H9 (cell line): ENCODE results near the gene NHLRC4. TPM values are rescaled to one million over a fixed set of nuclear protein-coding genes. Genes with fewer than 3 reads are reported as not detected.
A peak's percentile ranks its signal among the peaks of the same experiment; 100 is the strongest.

Experiments
- DNase-seq: peaks from one replicate; pipeline ENCODE4 v3.0.0-alpha.2; 2017
- H2AFZ ChIP-seq: one replicate; pipeline ENCODE4 v1.6.1; 2013; ENCODE audit warnings: mild to moderate bottlenecking, low read length, control low read depth, moderate library complexity
- H2AK5ac ChIP-seq: 2 replicates; pipeline ENCODE4 v1.6.1; 2013; ENCODE audit warnings: low read length, control low read depth, mixed read lengths; ENCODE audit not compliant: insufficient read length
- H2BK120ac ChIP-seq: one replicate; pipeline ENCODE4 v1.6.1; 2013; ENCODE audit warnings: low read depth, mild to moderate bottlenecking, low read length, control low read depth, inconsistent platforms; ENCODE audit not compliant: poor library complexity, severe bottlenecking
- H2BK12ac ChIP-seq: 2 replicates; pipeline ENCODE4 v1.6.1; 2013; ENCODE audit warnings: low read length, control low read depth, mixed read lengths, low read depth; ENCODE audit not compliant: insufficient read length
- H2BK15ac ChIP-seq: 2 replicates; pipeline ENCODE4 v1.6.1; 2013; ENCODE audit warnings: low read depth, low read length, control low read depth
- H2BK20ac ChIP-seq: one replicate; pipeline ENCODE4 v1.6.1; 2013; ENCODE audit warnings: low read depth, mild to moderate bottlenecking, low read length, control low read depth, inconsistent platforms; ENCODE audit not compliant: poor library complexity, severe bottlenecking
- H2BK5ac ChIP-seq: 2 replicates; pipeline ENCODE4 v1.6.1; 2013; ENCODE audit warnings: low read length, control low read depth, mixed read lengths; ENCODE audit not compliant: insufficient read length
- H3K14ac ChIP-seq: 2 replicates; pipeline ENCODE4 v1.6.1; 2013; ENCODE audit warnings: low read length, control low read depth; ENCODE audit not compliant: insufficient read depth
- H3K18ac ChIP-seq: 2 replicates; pipeline ENCODE4 v1.6.1; 2013; ENCODE audit warnings: low read depth, mild to moderate bottlenecking, mixed read lengths, low read length, control low read depth; ENCODE audit not compliant: insufficient read length
- H3K23ac ChIP-seq: 2 replicates; pipeline ENCODE4 v1.6.1; 2013; ENCODE audit warnings: low read length, control low read depth, mixed read lengths, low read depth; ENCODE audit not compliant: insufficient read length
- H3K23me2 ChIP-seq: 2 replicates; pipeline ENCODE4 v1.6.1; 2013; ENCODE audit warnings: low read depth, mild to moderate bottlenecking, mixed read lengths, low read length, control low read depth; ENCODE audit not compliant: insufficient read length, poor library complexity, severe bottlenecking
- H3K27ac ChIP-seq: 2 replicates; pipeline ENCODE4 v1.5.1; 2013; ENCODE audit warnings: low read length, control low read depth, mixed read lengths, low read depth; ENCODE audit not compliant: insufficient read length
- H3K27me3 ChIP-seq: 2 replicates; pipeline ENCODE4 v1.6.1; 2013; ENCODE audit warnings: low read length, control low read depth, inconsistent platforms; ENCODE audit not compliant: insufficient read depth
- H3K4ac ChIP-seq: 2 replicates; pipeline ENCODE4 v1.6.1; 2013; ENCODE audit warnings: low read depth, mild to moderate bottlenecking, control low read depth, inconsistent platforms, low read length, moderate library complexity
- H3K4me1 ChIP-seq: 2 replicates; pipeline ENCODE4 v1.6.1; 2013; ENCODE audit warnings: low read length, control low read depth, inconsistent platforms; ENCODE audit not compliant: insufficient read depth
- H3K4me2 ChIP-seq: 2 replicates; pipeline ENCODE4 v1.6.1; 2013; ENCODE audit warnings: low read length, control low read depth, mixed read lengths; ENCODE audit not compliant: insufficient read length, insufficient read depth
- H3K56ac ChIP-seq: 2 replicates; pipeline ENCODE4 v1.6.1; 2013; ENCODE audit warnings: low read depth, mild to moderate bottlenecking, mixed read lengths, low read length, control low read depth; ENCODE audit not compliant: insufficient read length
- H3K79me1 ChIP-seq: 2 replicates; pipeline ENCODE4 v1.6.1; 2013; ENCODE audit warnings: low read depth, mild to moderate bottlenecking, moderate library complexity, low read length, control low read depth, inconsistent platforms; ENCODE audit not compliant: insufficient read depth, poor library complexity, severe bottlenecking
- H3K79me2 ChIP-seq: 2 replicates; pipeline ENCODE4 v1.6.1; 2013; ENCODE audit warnings: low read length, control low read depth, inconsistent platforms; ENCODE audit not compliant: insufficient read depth
- H3K9ac ChIP-seq: 2 replicates; pipeline ENCODE4 v1.6.1; 2013; ENCODE audit warnings: low read length, control low read depth, mixed read lengths; ENCODE audit not compliant: insufficient read length; ENCODE audit errors: extremely low read depth
- H3K9me3 ChIP-seq: one replicate; pipeline ENCODE4 v1.6.1; 2013; ENCODE audit warnings: low read depth, low read length, inconsistent platforms; ENCODE audit not compliant: control insufficient read depth
- H3T11ph ChIP-seq: one replicate; pipeline ENCODE4 v1.6.1; 2013; ENCODE audit warnings: mild to moderate bottlenecking, low read length, control low read depth, inconsistent platforms
- H4K20me1 ChIP-seq: one replicate; pipeline ENCODE4 v1.6.1; 2013; ENCODE audit not compliant: control insufficient read depth, insufficient read length, insufficient read depth
- H4K5ac ChIP-seq: 2 replicates; pipeline ENCODE4 v1.6.1; 2013; ENCODE audit warnings: low read depth, mild to moderate bottlenecking, mixed read lengths, low read length, control low read depth; ENCODE audit not compliant: insufficient read length
- H4K8ac ChIP-seq: replicated peaks from 2 replicates; pipeline ENCODE4 v1.6.1; 2013; ENCODE audit warnings: low read length, control low read depth, mixed read lengths, low read depth; ENCODE audit not compliant: insufficient read length
- H4K91ac ChIP-seq: 2 replicates; pipeline ENCODE4 v1.6.1; 2013; ENCODE audit warnings: low read depth, mild to moderate bottlenecking, moderate library complexity, mixed read lengths, low read length, control low read depth; ENCODE audit not compliant: insufficient read length
- H3K27ac Mint-ChIP-seq, 3 experiments: 2 replicates in 2 of 3; 3 replicates in 1 of 3; pipeline ENCODE4 v1.8.0; 2020 to 2021; ENCODE audit warnings: mixed read lengths in 3 of 3, mild to moderate bottlenecking in 1 of 3, moderate library complexity in 1 of 3
- H3K27me3 Mint-ChIP-seq: 2 replicates; pipeline ENCODE4 v1.8.0; 2021; ENCODE audit warnings: low read depth, mild to moderate bottlenecking, moderate library complexity, mixed read lengths
- H3K36me3 Mint-ChIP-seq, 3 experiments: 2 replicates in 2 of 3; 3 replicates in 1 of 3; pipeline ENCODE4 v1.8.0; 2020 to 2021; ENCODE audit warnings: low read depth in 3 of 3, mixed read lengths in 3 of 3; ENCODE audit not compliant: insufficient read depth in 1 of 3
- H3K4me1 Mint-ChIP-seq, 2 experiments: 2 replicates each; pipeline ENCODE4 v1.8.0; 2020; ENCODE audit warnings: mixed read lengths in 2 of 2
- H3K4me3 Mint-ChIP-seq, 2 experiments: 2 replicates in 1 of 2; 3 replicates in 1 of 2; pipeline ENCODE4 v1.8.0; 2020 to 2021; ENCODE audit warnings: mild to moderate bottlenecking in 2 of 2, mixed read lengths in 2 of 2, moderate library complexity in 1 of 2
- H3K9me3 Mint-ChIP-seq, 2 experiments: 2 replicates in 1 of 2; 3 replicates in 1 of 2; pipeline ENCODE4 v1.8.0; 2020; ENCODE audit warnings: mild to moderate bottlenecking in 2 of 2, mixed read lengths in 2 of 2, moderate library complexity in 1 of 2
- WGBS: extraction: QIAGEN DNeasy Blood & Tissue Kit; methylation state at CpG from one replicate; pipeline ENCODE4 v1.1.7; 2013; ENCODE audit warnings: missing lambda C conversion rate, low lambda C conversion rate, mixed read lengths; ENCODE audit not compliant: insufficient read length; ENCODE audit errors: extremely low coverage; 5-methylcytosine and 5-hydroxymethylcytosine counted together
- total RNA-seq: library from RNA; stranded (reverse); gene quantifications from 2 replicates; pipeline ENCODE4 v1.2.1, GENCODE V29; 2021
- TF ChIP-seq, protein P1 (sequence below): fragments of 200-600 bp; sonication (generic); conservative IDR thresholded peaks from 3 replicates; pipeline ENCODE4 v1.8.0; 2021; ENCODE audit warnings: antibody characterized with exemption, mild to moderate bottlenecking

The NHLRC4 gene
- total RNA-seq, 1 experiment from 2014 or later, result 0.42 TPM

DNA sequence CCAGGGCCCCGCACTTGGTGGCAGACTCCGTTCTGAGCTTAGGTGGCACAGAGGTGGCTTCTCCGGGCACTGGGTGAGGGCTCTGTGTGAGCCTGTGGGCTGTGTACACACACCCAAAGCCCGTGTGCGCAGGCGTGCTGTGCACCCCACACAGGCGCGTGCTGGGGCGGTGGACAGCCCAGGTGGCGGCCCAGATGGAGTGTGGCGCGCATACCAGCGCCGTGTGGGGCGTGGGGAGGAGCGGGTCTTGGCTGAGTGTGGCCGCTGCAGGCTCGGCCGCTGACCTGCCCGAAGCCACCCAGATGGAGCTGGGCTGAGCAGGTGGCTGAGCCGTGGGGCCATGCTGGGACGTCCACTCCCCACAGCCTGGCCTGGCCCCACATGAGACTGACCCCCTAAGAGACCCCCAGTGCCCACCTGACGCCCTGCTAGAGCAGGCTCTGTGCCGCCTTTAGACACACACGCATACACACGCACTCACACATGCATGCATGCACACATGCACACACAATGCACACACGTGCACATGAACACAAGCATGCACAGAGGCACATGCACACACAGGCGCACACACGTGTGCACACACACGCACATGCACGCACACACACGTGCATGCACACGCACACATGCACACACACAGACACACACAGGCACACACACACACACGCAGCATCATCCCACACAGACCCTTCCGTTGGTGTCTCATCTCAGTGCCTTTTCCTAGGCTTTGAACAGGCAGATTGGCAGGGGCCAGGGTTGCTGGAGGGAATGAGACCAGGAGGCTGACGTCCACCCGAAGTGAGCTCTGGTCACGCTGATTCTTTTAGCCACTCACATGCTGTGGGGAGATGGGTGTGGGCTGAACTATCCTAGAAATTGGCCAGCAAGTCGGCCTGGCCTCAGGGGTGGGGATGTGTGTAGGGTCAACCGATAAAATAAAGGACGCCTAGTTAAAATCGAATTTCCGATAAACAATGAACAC is 4.6 kb upstream of the NHLRC4 start:
- Histone ChIP-seq H2BK12ac (no peak overlapping the region), H3K23ac (no peak overlapping the region), H3K23me2 (no peaks in the 10 kb centered on the region), H3K4me2 (no peak overlapping the region), H3K9ac (no peak overlapping the region), H2BK20ac (no peak overlapping the region), H2AFZ (no peak overlapping the region), H3K79me1 (no peaks in the 10 kb centered on the region), H3K56ac (no peak overlapping the region), H2BK15ac (no peak overlapping the region), H2BK120ac (no peak overlapping the region), H3K9me3 (no peaks in the 10 kb centered on the region), H3K79me2 (no peaks in the 10 kb centered on the region), H2AK5ac (no peak overlapping the region), H4K91ac (no peak overlapping the region), H3K18ac (no peak overlapping the region), H3K27me3 (peaks cover 2% of the 10 kb centered on the region; the same call in 1 of the 2 replicates), H3K4ac (no peak overlapping the region), H4K8ac (no peak overlapping the region), H3K14ac (no peak overlapping the region; the same call in 1 of the 2 replicates), H4K20me1 (peaks cover 3% of the 10 kb centered on the region), H4K5ac (no peak overlapping the region), H3K27ac (no peak overlapping the region), H2BK5ac (no peak overlapping the region), H3T11ph (no peak overlapping the region), H3K4me1 (no peaks in the 10 kb centered on the region)
- Mint-ChIP-seq H3K27ac (peak overlapping the region in 1 of 3 experiments; percentile 7; a peak in 1 of 7 replicates), H3K36me3 (no peaks in the 10 kb centered on the region; a peak in 1 of 7 replicates), H3K4me3 (no peak overlapping the region; a peak in 1 of 5 replicates), H3K27me3 (peaks cover 42% of the 10 kb centered on the region), H3K9me3 (no peaks in the 10 kb centered on the region; a peak in 1 of 5 replicates), H3K4me1 (peaks cover 4 to 15% of the 10 kb centered on the region in 2 experiments)
- TF ChIP-seq, protein P1, sequence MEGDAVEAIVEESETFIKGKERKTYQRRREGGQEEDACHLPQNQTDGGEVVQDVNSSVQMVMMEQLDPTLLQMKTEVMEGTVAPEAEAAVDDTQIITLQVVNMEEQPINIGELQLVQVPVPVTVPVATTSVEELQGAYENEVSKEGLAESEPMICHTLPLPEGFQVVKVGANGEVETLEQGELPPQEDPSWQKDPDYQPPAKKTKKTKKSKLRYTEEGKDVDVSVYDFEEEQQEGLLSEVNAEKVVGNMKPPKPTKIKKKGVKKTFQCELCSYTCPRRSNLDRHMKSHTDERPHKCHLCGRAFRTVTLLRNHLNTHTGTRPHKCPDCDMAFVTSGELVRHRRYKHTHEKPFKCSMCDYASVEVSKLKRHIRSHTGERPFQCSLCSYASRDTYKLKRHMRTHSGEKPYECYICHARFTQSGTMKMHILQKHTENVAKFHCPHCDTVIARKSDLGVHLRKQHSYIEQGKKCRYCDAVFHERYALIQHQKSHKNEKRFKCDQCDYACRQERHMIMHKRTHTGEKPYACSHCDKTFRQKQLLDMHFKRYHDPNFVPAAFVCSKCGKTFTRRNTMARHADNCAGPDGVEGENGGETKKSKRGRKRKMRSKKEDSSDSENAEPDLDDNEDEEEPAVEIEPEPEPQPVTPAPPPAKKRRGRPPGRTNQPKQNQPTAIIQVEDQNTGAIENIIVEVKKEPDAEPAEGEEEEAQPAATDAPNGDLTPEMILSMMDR, result no peak
- WGBS, result no CpG with 5 or more reads among the region's 43 CpGs
- DNase-seq, result no peak
